ENCODE data around the gene ATG101. TPM values are rescaled to one million over a fixed set of nuclear protein-coding genes. Genes with fewer than 3 reads are reported as not detected.

Gene ATG101, protein sequence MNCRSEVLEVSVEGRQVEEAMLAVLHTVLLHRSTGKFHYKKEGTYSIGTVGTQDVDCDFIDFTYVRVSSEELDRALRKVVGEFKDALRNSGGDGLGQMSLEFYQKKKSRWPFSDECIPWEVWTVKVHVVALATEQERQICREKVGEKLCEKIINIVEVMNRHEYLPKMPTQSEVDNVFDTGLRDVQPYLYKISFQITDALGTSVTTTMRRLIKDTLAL
- total RNA-seq (10 to 100 TPM; 22.0 to 30.2 TPM), total RNA-seq (28.9 to 32.6 reads per million in 2 donors)

DNA sequence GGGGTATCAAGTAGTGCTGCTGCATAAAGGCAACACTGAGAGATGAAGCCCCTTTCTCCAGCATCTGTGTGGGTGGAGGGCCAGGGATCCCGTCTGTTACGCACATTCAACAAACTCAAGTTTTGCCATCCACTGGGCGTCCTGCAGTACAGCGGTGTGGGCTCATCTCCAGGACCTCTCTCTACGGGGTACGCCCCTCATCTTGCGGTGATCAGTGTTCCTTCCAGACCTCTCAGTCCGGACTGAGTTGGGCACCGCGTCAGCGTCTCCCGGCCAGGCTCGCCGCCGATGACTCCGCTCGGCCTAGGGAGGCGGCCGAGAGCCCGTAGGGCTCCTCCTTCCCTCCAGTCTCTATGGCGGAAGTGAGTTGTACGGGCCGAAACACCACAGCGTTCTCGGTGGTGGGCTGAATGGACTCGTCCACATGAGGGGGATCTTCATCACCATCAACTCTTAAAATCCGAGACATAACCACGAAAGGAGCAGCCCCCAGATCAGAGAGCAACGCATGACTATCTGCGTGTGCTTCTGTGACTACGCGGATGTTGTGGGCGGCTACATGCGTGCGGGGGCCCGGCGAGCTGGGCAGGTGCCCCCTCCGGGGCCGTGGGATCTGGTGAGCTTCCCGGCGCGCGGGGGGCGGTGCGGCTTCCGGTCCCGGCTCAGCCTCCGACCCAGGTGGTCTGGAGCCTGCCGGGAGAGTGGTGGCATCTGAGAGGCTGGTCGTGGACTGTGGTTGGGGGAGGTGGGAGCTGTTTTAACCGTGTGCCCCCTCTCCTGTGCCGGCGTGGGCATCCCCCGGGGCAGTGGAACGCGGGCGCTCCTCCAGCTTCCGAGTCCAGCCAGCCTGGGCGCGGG lies at the start of gene ATG101:
ATG101 (plus strand) TSS at position 652 of the 858 bp plus-strand sequence. CDS start 3,673 bp downstream, outside the sequence.
- peak within 1 kb of the TSS; percentile 96 for H3K27ac Mint-ChIP-seq

GRCh38 chr12:52020539-52021336 lies 49.0 kb upstream of the ATG101 start:
- no peaks in the 10 kb centered on the region for H3K27me3 Mint-ChIP-seq
- ATAC-seq (peak; percentile 31), DNase-seq (peak in 2 of 3 donors; percentile 41 to 49)
- H3K4me1 Mint-ChIP-seq = peaks cover 45% of the 10 kb centered on the region
- no peaks in the 10 kb centered on the region for H3K9me3 ChIP-seq (ENCODE audit: control insufficient read depth, low read length, poor library complexity, severe bottlenecking)
- peak overlapping the region; percentile 94 for H3K27ac Mint-ChIP-seq
- no peaks in the 10 kb centered on the region for H3K36me3 Mint-ChIP-seq (ENCODE audit: low read depth)
- peak overlapping the region; percentile 28 for H3K4me3 Mint-ChIP-seq

More for the DNA sequence above, at the start of gene ATG101:
- H3K9me3 ChIP-seq (ENCODE audit: control insufficient read depth, low read length, poor library complexity, severe bottlenecking) = no peaks in the 10 kb centered on the region
- Mint-ChIP-seq H3K36me3 (ENCODE audit: low read depth) (peaks cover 2% of the 10 kb centered on the region), H3K4me3 (peak within 1 kb of the TSS; percentile 97), H3K27me3 (no peaks in the 10 kb centered on the region), H3K4me1 (peaks cover 38% of the 10 kb centered on the region)
- ATAC-seq (peak; percentile 96), DNase-seq (peak; percentile 74 to 78 (median 74))

DNA sequence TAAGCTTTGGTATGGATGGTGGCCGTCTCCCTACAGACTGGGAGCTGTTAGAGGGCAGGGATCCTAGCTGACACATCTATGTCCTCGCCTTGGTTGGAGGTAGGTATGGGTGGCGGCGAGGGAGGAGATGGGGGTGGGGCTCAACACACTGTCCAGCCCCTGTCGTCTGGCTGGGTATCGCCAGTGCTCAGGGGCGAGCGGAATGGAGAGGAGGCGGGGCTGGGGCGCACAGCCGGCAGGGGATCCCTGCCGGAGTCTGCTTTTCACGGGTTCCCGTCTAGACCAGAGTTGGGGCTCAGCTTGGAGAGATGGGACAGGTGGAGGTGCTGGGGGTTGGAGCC lies 47.0 kb upstream of the ATG101 start:
- no peaks in the 10 kb centered on the region for H3K27me3 Mint-ChIP-seq
- ATAC-seq (no peak), DNase-seq (no peak)
- H3K9me3 ChIP-seq (ENCODE audit: control insufficient read depth, low read length, poor library complexity, severe bottlenecking) = no peaks in the 10 kb centered on the region
- H3K4me3 Mint-ChIP-seq = peak overlapping the region; percentile 91
- peak overlapping the region; percentile 94 for H3K27ac Mint-ChIP-seq
- H3K36me3 Mint-ChIP-seq (ENCODE audit: low read depth) = no peaks in the 10 kb centered on the region
- H3K4me1 Mint-ChIP-seq = peaks cover 41% of the 10 kb centered on the region

- peak overlapping the region; percentile 91 for H3K4me3 Mint-ChIP-seq
- ATAC-seq (peak; percentile 69), DNase-seq (peak; percentile 87 to 91 (median 88))
- peaks cover 41% of the 10 kb centered on the region for H3K4me1 Mint-ChIP-seq
- no peaks in the 10 kb centered on the region for H3K36me3 Mint-ChIP-seq (ENCODE audit: low read depth)
- no peaks in the 10 kb centered on the region for H3K9me3 ChIP-seq (ENCODE audit: control insufficient read depth, low read length, poor library complexity, severe bottlenecking)
- H3K27ac Mint-ChIP-seq = peak overlapping the region; percentile 94
- no peaks in the 10 kb centered on the region for H3K27me3 Mint-ChIP-seq
Measured at GRCh38 chr12:52023182-52023975, 46.4 kb upstream of the ATG101 start.

DNA sequence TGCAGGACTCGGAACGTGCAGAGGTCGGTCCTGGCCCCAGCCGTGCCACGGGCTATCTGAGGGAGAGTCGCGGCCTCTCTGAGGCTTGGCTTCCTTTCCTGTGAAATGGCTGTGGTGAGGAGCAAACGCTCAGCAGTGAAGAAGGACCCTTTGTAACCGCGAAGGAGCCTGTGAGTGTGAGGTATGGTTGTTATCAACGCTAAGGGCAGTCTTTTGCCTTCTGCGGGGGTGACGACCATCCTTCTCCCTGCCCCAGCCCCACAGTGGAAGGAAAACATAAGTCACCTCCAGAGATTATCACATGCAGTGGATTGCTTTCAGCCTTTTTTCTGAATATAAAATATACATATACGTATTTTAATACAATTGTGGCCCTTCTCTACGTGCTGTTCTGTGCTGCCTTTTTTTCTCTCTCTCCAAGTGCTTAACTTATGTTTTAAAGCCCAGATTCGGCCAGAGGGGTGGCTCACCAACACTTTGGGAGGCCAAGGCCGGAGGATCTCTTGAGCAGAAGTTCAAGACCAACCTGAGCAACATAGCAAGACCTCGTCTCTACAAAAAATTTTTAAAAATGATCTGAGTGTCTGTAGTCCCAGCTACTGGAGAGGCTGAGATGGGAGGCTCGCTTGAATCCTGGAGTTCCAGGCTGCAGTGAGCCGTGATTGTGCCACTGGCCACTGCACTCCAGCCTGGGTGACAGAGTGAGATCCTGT lies 45.6 kb upstream of the ATG101 start:
- Mint-ChIP-seq H3K27ac (peak overlapping the region; percentile 94), H3K4me1 (peaks cover 41% of the 10 kb centered on the region), H3K36me3 (ENCODE audit: low read depth) (no peaks in the 10 kb centered on the region), H3K27me3 (no peaks in the 10 kb centered on the region), H3K4me3 (peak overlapping the region; percentile 91)
- no peak for DNase-seq
- no peaks in the 10 kb centered on the region for H3K9me3 ChIP-seq (ENCODE audit: control insufficient read depth, low read length, poor library complexity, severe bottlenecking)
- peak; percentile 9 for ATAC-seq

- Mint-ChIP-seq H3K27me3 (no peaks in the 10 kb centered on the region), H3K4me1 (peaks cover 41% of the 10 kb centered on the region), H3K27ac (peak overlapping the region; percentile 94), H3K4me3 (peak overlapping the region; percentile 91), H3K36me3 (ENCODE audit: low read depth) (no peaks in the 10 kb centered on the region)
- DNase-seq = peak in 1 of 3 donors; percentile 38
- ATAC-seq = no peak
- no peaks in the 10 kb centered on the region for H3K9me3 ChIP-seq (ENCODE audit: control insufficient read depth, low read length, poor library complexity, severe bottlenecking)
Measured at GRCh38 chr12:52024845-52025230, 44.9 kb upstream of the ATG101 start.

- DNase-seq = no peak
- ATAC-seq = no peak
- Mint-ChIP-seq H3K27ac (peak overlapping the region; percentile 94), H3K36me3 (ENCODE audit: low read depth) (no peaks in the 10 kb centered on the region), H3K4me3 (peak overlapping the region; percentile 19), H3K27me3 (no peaks in the 10 kb centered on the region), H3K4me1 (peaks cover 28% of the 10 kb centered on the region)
- no peaks in the 10 kb centered on the region for H3K9me3 ChIP-seq (ENCODE audit: control insufficient read depth, low read length, poor library complexity, severe bottlenecking)
Measured at GRCh38 chr12:52026263-52026662, 43.5 kb upstream of the ATG101 start.

- no peak for DNase-seq
- Mint-ChIP-seq H3K4me1 (peaks cover 30% of the 10 kb centered on the region), H3K27me3 (no peaks in the 10 kb centered on the region), H3K36me3 (ENCODE audit: low read depth) (no peaks in the 10 kb centered on the region), H3K27ac (no peak overlapping the region), H3K4me3 (no peak overlapping the region)
- ATAC-seq = no peak
- no peaks in the 10 kb centered on the region for H3K9me3 ChIP-seq (ENCODE audit: control insufficient read depth, low read length, poor library complexity, severe bottlenecking)
Measured at GRCh38 chr12:52027085-52027843, 42.5 kb upstream of the ATG101 start.

- H3K4me3 Mint-ChIP-seq = no peak overlapping the region
- DNase-seq = no peak
- H3K27me3 Mint-ChIP-seq = no peaks in the 10 kb centered on the region
- H3K9me3 ChIP-seq (ENCODE audit: control insufficient read depth, low read length, poor library complexity, severe bottlenecking) = no peaks in the 10 kb centered on the region
- peaks cover 28% of the 10 kb centered on the region for H3K4me1 Mint-ChIP-seq
- H3K27ac Mint-ChIP-seq = no peak overlapping the region
- no peaks in the 10 kb centered on the region for H3K36me3 Mint-ChIP-seq (ENCODE audit: low read depth)
- no peak for ATAC-seq
Measured at GRCh38 chr12:52029685-52030084, 40.1 kb upstream of the ATG101 start.

DNA sequence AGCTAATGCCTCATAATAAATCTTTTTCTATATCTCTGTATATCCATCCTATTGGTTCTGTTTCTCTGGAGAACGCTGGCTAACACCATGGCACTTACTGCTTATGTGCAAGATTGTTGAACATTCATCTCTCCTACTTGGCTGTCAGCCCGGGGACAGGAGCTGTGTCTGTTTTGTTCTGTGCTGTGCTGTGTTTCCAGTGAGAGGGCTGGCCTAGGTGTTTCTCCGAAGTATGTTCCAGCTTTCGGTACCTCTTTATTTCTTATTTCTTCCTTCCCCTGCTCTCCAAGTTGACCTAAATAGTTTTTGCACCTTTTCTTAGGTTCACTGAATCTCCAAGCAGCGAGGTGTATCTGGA lies 37.4 kb upstream of the ATG101 start:
- Mint-ChIP-seq H3K27me3 (no peaks in the 10 kb centered on the region), H3K4me3 (peak overlapping the region; percentile 84), H3K27ac (peak overlapping the region; percentile 73), H3K4me1 (peaks cover 21% of the 10 kb centered on the region), H3K36me3 (ENCODE audit: low read depth) (no peaks in the 10 kb centered on the region)
- H3K9me3 ChIP-seq (ENCODE audit: control insufficient read depth, low read length, poor library complexity, severe bottlenecking) = no peaks in the 10 kb centered on the region
- DNase-seq = no peak
- ATAC-seq = no peak

DNA sequence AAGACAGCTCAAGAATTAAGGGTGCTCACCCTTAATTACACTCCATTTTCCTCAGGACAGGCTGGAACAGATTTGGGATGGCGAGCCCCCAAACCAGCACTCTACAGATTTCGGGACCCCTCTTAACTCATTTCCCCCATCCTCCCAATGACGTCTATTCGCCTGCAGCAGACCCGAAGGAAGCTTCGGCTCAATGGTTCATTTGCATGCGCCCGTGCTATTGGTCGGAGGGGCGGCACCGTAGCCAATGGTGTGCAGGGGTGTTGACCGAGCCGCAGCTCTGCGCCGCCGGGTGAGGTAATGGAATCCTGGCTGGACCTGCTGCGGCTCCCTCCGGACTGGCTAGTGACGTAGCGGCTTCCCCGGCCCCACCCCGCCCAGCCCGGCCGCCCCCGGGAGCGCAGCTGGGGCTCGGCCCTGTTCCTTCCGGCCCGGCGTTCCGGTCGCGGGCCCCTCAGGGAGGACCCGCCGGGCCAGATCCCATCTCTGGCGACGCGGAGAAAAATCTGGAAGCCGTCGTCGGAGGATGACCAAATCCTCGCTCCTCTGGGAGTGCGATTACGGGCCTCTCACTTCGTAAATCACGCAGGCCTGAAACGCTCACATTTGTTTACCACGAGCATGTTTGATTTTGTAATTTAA lies 36.9 kb upstream of the ATG101 start:
- no peaks in the 10 kb centered on the region for H3K27me3 Mint-ChIP-seq
- H3K9me3 ChIP-seq (ENCODE audit: control insufficient read depth, low read length, poor library complexity, severe bottlenecking) = no peaks in the 10 kb centered on the region
- peak; percentile 85 for ATAC-seq
- H3K4me3 Mint-ChIP-seq = peak overlapping the region; percentile 84
- no peaks in the 10 kb centered on the region for H3K36me3 Mint-ChIP-seq (ENCODE audit: low read depth)
- peaks cover 21% of the 10 kb centered on the region for H3K4me1 Mint-ChIP-seq
- peak overlapping the region; percentile 73 for H3K27ac Mint-ChIP-seq
- DNase-seq = peak; percentile 74 to 87 (median 84)
